NOMO-1 treated with dmso at 0.1 percent for 144 hours (cell line): ENCODE measurements around the gene DCXR.

ENCODE experiments used
- DNase-seq: peaks from one replicate; lab custom pipeline; 2025; ENCODE audit not compliant: unreplicated experiment; lab: John Stamatoyannopoulos, UW

Gene DCXR

DNA sequence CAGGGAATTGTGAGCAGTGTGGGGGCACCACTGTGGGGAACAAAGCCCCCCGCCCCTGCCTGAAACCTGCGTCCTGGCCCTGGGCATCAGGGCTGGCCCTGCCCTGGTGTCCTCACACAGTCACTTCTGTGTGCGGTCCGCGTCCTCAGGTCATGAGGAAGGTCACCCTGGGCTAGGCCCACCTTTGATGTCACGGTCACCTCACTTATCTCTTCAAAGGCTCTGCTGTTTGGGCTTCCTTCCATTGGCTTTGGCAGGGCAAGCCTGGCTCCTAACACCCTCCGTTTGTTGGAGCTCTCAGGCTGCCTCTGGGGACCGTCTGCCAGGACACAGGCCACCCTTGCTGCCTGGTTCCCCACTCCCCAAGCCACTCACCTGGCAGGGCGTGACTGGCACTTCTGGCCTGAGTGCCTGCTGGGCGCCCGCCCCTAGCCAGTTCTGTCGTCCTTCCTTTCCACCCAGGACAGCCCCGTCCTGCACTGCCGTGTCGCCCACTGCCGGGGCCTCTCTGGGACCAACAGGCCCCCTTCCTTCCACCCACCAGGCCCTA is 23.6 kb downstream of the DCXR start:
- no peak for DNase-seq

- DNase-seq: no peak
These were observed 24.2 kb downstream of the DCXR start for GRCh38 chr17:82013341-82013740.

- no peak for DNase-seq
These were observed 24.7 kb downstream of the DCXR start for GRCh38 chr17:82012640-82013295.

- DNase-seq: no peak
These were observed 25.2 kb downstream of the DCXR start for GRCh38 chr17:82012261-82012639.

DNA sequence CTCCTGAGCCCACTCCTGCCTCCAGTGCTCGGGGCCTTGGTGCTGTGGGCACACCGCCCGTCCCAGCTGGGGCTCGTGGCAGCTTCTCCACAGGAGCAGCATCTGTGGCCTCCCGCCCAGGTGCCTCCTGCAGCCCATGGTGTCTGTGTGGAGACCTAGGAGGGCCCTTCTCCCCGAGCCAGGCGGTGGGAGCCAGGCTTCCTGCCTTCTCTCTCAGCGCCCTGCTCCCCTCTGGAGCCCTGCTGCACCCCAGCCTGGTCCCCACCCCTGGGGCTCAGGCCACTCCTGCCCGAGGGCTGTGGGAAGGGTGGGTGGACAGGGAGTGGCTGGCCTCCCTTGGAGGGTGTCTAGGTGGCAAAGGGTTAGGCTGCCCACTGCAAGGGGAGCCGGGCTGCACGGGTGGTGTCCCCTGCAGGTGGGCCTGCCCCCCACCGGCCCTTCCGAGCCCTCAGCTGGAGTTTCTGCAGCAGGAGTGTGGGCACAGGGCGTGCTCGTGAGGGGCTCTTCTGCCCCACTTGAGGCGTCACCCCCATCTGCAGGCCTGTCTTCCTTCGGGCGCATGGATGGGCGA is 25.8 kb downstream of the DCXR start:
- DNase-seq: no peak

DNA sequence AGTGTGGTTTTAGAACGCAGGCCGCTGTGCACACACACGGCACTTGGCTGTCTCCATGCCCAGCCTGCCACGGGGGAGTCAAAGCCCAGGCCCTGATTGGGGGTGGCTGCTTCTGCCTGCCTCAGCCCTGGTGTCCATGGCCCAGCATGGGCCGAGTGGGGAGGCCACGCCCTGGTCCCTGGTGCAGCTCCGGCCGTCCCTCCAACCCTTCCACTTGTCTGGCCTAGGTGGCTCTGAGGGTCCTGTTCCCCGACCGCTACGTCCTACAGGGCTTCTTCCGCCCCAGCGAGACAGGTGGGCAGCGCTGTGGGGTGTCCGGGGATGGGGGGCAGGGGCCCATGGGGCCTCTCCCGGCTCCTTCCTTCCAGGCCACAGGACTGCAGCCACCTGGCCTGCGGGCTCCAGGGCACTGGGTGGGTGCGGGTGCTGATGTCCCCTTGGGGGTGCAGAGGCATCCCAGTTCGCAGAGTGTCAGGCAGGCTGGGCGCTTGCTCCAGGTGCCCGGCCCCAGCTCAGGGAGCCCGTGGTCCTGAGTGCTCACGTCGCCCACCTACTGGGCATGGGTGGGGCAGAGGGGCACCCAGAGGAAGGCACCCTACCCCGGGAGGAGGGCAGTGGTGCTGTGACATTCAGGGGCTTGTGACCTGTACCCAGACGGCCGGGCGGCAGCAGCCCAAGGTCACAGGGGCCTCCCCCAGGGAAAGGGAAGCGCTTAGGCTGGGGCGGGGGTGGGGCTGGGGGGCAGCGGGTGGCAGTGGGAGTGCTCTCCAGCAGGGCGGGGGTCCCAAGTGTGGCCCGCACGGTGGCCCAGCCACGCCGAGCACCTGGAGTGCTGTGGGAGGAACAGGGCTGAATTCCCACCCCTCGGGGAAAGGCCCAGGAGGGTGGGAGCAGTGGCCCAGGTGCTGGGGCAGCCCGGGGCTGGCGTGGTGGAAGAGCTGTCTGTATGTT is 26.6 kb downstream of the DCXR start:
- DNase-seq: no peak

DNA sequence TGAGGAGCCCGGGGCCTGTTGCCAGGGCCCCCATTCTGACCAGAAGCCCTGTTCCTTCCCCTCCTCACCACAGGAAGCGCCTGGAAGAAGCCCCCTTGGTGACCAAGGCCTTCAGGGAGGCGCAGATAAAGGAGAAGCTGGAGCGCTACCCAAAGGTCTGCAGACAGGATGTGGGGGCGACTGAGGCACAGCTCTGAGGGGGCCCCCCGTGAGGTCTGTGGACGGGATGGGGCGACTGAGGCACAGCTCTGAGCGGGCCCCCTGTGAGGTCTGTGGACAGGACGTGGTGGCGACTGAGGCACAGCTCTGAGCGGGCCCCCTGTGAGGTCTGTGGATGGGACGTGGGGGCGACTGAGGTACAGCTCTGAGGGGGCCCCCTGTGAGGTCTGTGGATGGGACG is 28.1 kb downstream of the DCXR start:
- DNase-seq: no peak

DNA sequence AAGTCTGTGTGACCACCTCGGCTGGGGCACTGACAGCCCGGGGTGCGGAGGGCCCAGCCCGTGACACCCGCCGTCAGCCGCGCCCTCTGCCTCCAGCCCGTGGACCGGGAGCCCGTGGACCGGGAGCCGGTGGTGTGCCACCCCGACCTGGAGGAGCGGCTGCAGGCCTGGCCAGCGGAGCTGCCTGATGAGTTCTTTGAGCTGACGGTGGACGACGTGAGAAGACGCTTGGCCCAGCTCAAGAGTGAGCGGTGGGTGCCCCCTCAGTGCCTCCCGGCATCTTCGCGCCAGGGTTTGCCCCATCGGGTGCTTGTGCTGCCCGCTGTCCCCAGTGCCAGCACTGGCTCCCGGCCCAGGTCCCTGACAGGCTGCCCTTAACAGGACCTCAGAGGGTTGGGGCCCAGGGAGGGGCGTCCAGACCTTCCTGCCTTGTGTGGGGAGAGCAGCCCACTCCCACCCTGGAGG is 28.5 kb downstream of the DCXR start:
- no peak for DNase-seq

- DNase-seq: no peak
These were observed 29.1 kb downstream of the DCXR start for GRCh38 chr17:82008258-82008940.

DNA sequence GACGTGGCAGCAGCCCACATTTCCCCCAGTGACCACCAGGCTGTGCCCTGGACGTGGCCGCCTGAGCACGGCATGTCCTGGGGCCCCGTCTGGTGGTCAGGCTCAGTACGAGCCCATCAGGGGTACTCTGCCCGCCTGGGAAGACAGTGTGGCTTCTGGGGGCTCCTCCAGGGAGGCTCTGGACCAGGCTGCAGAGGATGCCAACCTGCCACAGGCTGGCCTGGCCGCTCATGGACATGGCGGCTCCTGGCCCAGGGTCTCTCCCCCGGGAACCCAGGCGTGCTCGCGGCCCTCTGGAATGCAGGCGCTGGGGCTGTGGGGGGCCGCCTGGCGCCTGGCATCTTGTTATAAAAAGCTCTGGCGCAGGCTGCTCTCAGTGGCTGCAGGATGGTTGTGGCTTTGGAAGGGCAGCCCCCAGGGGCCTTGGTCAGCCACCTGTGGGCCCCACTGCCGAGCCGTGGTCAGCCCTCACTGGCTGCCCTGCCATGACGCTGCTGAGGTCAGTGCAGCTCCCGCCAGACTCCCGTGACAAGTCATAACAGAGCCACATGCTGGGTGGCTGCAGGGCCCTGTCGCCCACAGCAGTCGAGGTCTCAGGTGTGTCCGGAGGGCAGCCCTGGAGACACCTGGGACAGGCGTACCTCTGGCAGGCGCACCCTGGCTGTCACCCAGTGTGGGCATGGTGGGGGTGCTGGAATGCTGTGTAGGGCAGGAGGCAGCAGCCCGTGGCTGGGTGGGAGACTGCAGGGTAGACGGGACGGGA is 29.8 kb downstream of the DCXR start:
- no peak for DNase-seq

GRCh38 chr17:82007228-82007494 is 30.3 kb downstream of the DCXR start:
- no peak for DNase-seq

DNA sequence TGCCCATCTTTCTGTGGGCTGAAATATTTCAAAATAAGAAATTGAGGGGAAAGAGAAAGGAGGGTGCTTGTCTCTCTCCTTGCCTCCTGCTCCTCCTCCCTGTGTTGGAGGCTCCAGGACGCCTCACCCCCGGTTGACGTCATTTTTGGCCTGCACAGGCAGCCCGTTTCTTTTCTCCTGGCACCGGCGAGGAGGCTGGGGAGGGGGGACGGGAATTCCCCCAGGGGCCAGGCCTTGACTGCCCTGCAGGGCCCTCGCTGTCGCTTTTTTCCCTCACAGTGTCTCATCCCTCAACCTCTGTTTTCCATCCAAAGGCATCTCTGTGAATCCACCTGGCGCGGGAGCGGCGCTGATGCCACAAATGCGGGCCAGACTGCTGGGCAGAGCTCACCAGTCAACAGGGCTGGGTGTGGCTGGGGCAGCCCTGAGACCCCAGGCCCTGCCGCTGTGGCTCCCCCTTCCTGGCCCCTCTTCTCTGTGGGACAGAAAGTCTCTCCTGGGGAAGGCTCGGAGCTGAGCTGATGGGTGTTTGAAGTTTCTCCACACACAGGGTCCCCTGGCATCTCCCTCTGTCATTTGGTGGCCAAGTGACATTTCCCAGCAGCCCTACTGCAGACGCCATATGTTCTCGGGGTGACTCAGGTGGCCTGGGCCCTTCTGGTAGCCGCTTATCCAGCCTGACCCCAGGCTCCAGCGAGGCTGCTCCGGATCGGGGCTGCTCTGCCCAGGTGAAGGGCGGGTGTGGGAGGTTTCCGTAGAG is 30.8 kb downstream of the DCXR start:
- no peak for DNase-seq

GRCh38 chr17:82005701-82006348 is 31.7 kb downstream of the DCXR start:
- DNase-seq: no peak

- DNase-seq: no peak
These were observed 32.7 kb downstream of the DCXR start for GRCh38 chr17:82004517-82005455.

- DNase-seq: no peak
These were observed 33.8 kb downstream of the DCXR start for GRCh38 chr17:82003411-82004381.

GRCh38 chr17:82001571-82002056 is 35.9 kb downstream of the DCXR start:
- no peak for DNase-seq
